HepG2 (cell line): ENCODE results near the gene UTP11. TPM values are rescaled to one million over a fixed set of nuclear protein-coding genes. Genes with fewer than 3 reads are reported as not detected.

Source experiments
- ADNP ChIP-seq: sonication (generic); formaldehyde crosslinking; IDR thresholded peaks from 2 replicates; pipeline ENCODE4 v1.4.0; 2020; ENCODE audit warnings: missing genetic modification reagents
- ATF4 ChIP-seq, 2 experiments: fragments of 450-650 bp in 1 of 2; sonication (generic) in 1 of 2; formaldehyde crosslinking; IDR thresholded peaks; 2 replicates each; pipeline versions ENCODE4 v1.5.0 to v1.8.0; 2020 to 2022; ENCODE audit warnings: mild to moderate bottlenecking in 1 of 2, missing genetic modification reagents in 1 of 2
- CBX2 ChIP-seq, 2 experiments: fragments of 200-600 bp in 1 of 2; sonication (generic); formaldehyde crosslinking in 1 of 2; IDR thresholded peaks; 2 replicates each; pipeline versions ENCODE4 v1.7.0 to v1.8.1; 2018 to 2022; ENCODE audit warnings: low read depth in 2 of 2, low read length in 1 of 2, mild to moderate bottlenecking in 1 of 2, missing genetic modification reagents in 1 of 2
- ELF4 ChIP-seq: sonication (generic); formaldehyde crosslinking; IDR thresholded peaks from 2 replicates; pipeline ENCODE4 v1.5.0; 2020; ENCODE audit warnings: missing genetic modification reagents, mild to moderate bottlenecking, moderate library complexity, borderline replicate concordance
- HMGXB3 ChIP-seq: sonication (generic); formaldehyde crosslinking; IDR thresholded peaks from 2 replicates; pipeline ENCODE4 v1.4.0; 2020; ENCODE audit warnings: missing genetic modification reagents, borderline replicate concordance
- JDP2 ChIP-seq: sonication (generic); formaldehyde crosslinking; IDR thresholded peaks from 2 replicates; pipeline ENCODE4 v1.8.1; 2022; ENCODE audit warnings: missing genetic modification reagents, borderline replicate concordance
- KDM5A ChIP-seq: fragments of 200-600 bp; sonication (generic); IDR thresholded peaks from 2 replicates; pipeline ENCODE4 v1.7.0; 2018; ENCODE audit warnings: antibody characterized with exemption, mild to moderate bottlenecking, low read length, borderline replicate concordance
- MAFK ChIP-seq, 2 experiments: IDR thresholded peaks in 1 of 2; conservative IDR thresholded peaks in 1 of 2; 2 replicates each; pipeline ENCODE4 v1.6.1; 2011; ENCODE audit warnings: improper control_type of control experiment in 2 of 2, low read length in 2 of 2
- MBD4 ChIP-seq: IDR thresholded peaks from 2 replicates; pipeline ENCODE4 v1.6.1; 2012; ENCODE audit warnings: low read length, inconsistent platforms, borderline replicate concordance
- MTF2 ChIP-seq: sonication (generic); formaldehyde crosslinking; IDR thresholded peaks from 2 replicates; pipeline ENCODE4 v1.5.0; 2020; ENCODE audit warnings: missing genetic modification reagents, borderline replicate concordance
- MYPOP ChIP-seq: sonication (generic); formaldehyde crosslinking; IDR thresholded peaks from 2 replicates; pipeline ENCODE4 v1.8.1; 2023; ENCODE audit warnings: mild to moderate bottlenecking, moderate library complexity, missing genetic modification reagents
- NFIC ChIP-seq: IDR thresholded peaks from 2 replicates; pipeline ENCODE4 v1.6.1; 2012; ENCODE audit warnings: mild to moderate bottlenecking, low read length, inconsistent platforms
- NFYB ChIP-seq: sonication (generic); formaldehyde crosslinking; IDR thresholded peaks from 2 replicates; pipeline ENCODE4 v1.4.0; 2020; ENCODE audit warnings: missing genetic modification reagents
- PHB2 ChIP-seq: fragments of 450-650 bp; IDR thresholded peaks from 2 replicates; pipeline ENCODE4 v1.6.1; 2018; ENCODE audit not compliant: partially characterized antibody
- POGZ ChIP-seq: sonication (generic); formaldehyde crosslinking; IDR thresholded peaks from 2 replicates; pipeline ENCODE4 v1.4.0; 2020; ENCODE audit warnings: mild to moderate bottlenecking, missing genetic modification reagents
- SOX6 ChIP-seq, 2 experiments: fragments of 450-650 bp in 1 of 2; sonication (generic) in 1 of 2; formaldehyde crosslinking in 1 of 2; IDR thresholded peaks; 2 replicates each; pipeline versions ENCODE4 v1.4.0 to v1.6.1; 2017 to 2020; ENCODE audit warnings: antibody characterized with exemption in 1 of 2, mild to moderate bottlenecking in 1 of 2, missing genetic modification reagents in 1 of 2
- TEF ChIP-seq: sonication (generic); formaldehyde crosslinking; IDR thresholded peaks from 2 replicates; pipeline ENCODE4 v1.5.0; 2020; ENCODE audit warnings: missing genetic modification reagents
- YEATS4 ChIP-seq: sonication (generic); formaldehyde crosslinking; IDR thresholded peaks from 2 replicates; pipeline ENCODE4 v1.4.0; 2020; ENCODE audit warnings: missing genetic modification reagents, borderline replicate concordance
- ZC3H13 ChIP-seq: sonication (generic); formaldehyde crosslinking; IDR thresholded peaks from 2 replicates; pipeline ENCODE4 v1.8.1; 2023; ENCODE audit warnings: mild to moderate bottlenecking, missing genetic modification reagents, moderate library complexity
- ZNF10 ChIP-seq: sonication (generic); formaldehyde crosslinking; IDR thresholded peaks from 2 replicates; pipeline ENCODE4 v1.4.0; 2020; ENCODE audit warnings: mild to moderate bottlenecking, low read depth, missing genetic modification reagents, borderline replicate concordance
- ZNF205 ChIP-seq: IDR thresholded peaks from 2 replicates; pipeline ENCODE4 v1.6.1; 2018; ENCODE audit warnings: missing biosample characterization, missing genetic modification reagents
- ZNF775 ChIP-seq: sonication (generic); formaldehyde crosslinking; IDR thresholded peaks from 2 replicates; pipeline ENCODE4 v1.4.0; 2020; ENCODE audit warnings: missing genetic modification reagents, mild to moderate bottlenecking, moderate library complexity, borderline replicate concordance
- polyA plus RNA-seq, 8 experiments: library from polyadenylated mRNA; depleted of rRNA in 3 of 8; stranded (reverse) in 7 of 8; unstranded in 1 of 8; fragments of >200 nt; fragmentation: Illumina TruSeq in 4 of 8; extraction: Trizol in 4 of 8; gene quantifications; 2 replicates each; pipeline versions ENCODE4 v1.2.1 to v1.2.3, GENCODE V29; 2011 to 2016; ENCODE audit warnings: low read depth in 4 of 8, missing spikeins in 1 of 8, mixed read lengths in 1 of 8; ENCODE audit not compliant: insufficient read depth in 1 of 8
- total RNA-seq, 5 experiments: library from RNA; depleted of rRNA; stranded (reverse); fragments of >200 nt; fragmentation: Illumina TruSeq; extraction: Trizol; gene quantifications; 2 replicates each; pipeline ENCODE4 v1.2.3, GENCODE V29; 2016; ENCODE audit warnings: low read depth in 1 of 5

UTP11 gene
- total and polyA plus RNA-seq, 2 of the 13 experiments (the other 11 are each of a cell fraction or from before 2014, with no cell fraction given) = 13.5 to 44.8 TPM

GRCh38 chr1:38031513-38031866, 19.0 kb downstream of the UTP11 start (continued):
- no peak for TF ChIP-seq JDP2 (CRISPR knock-in tag)
- no peak for TF ChIP-seq ATF4 (CRISPR knock-in tag; IDR thresholded peaks at IDR 0.05)
- no peak for TF ChIP-seq CBX2 (IDR thresholded peaks at IDR 0.05; ENCODE audit: low read depth, low read length)
- TF ChIP-seq CBX2 (CRISPR knock-in tag; IDR thresholded peaks at IDR 0.05; ENCODE audit: low read depth) = 0 out of 2 replicates have a peak, but pooled peaks have one; percentile 39
- no peak for TF ChIP-seq TEF (CRISPR knock-in tag)
- TF ChIP-seq YEATS4 (CRISPR knock-in tag) = 0 out of 2 replicates have a peak, but pooled peaks have one; percentile 60
- TF ChIP-seq POGZ (CRISPR knock-in tag) = no peak
- TF ChIP-seq MAFK (conservative IDR thresholded peaks at IDR 0.05 in 1 of 2, IDR thresholded peaks at IDR 0.05 in 1 of 2; ENCODE audit: low read length in 2 of 2) = no peak
- no peak for TF ChIP-seq MBD4
- no peak for TF ChIP-seq PHB2
- TF ChIP-seq HMGXB3 (CRISPR knock-in tag) = no peak
- no peak for TF ChIP-seq ELF4 (CRISPR knock-in tag)
- TF ChIP-seq ZNF205 (CRISPR knock-in tag) = no peak
- no peak for TF ChIP-seq ZC3H13 (CRISPR knock-in tag)
- no peak for TF ChIP-seq MYPOP (CRISPR knock-in tag)
- no peak for TF ChIP-seq MTF2 (CRISPR knock-in tag)
- no peak for TF ChIP-seq ZNF775 (CRISPR knock-in tag)
- TF ChIP-seq NFYB (CRISPR knock-in tag) = no peak
- no peak for TF ChIP-seq NFIC
- no peak for TF ChIP-seq SOX6 (IDR thresholded peaks at IDR 0.05)
- TF ChIP-seq SOX6 (CRISPR knock-in tag; IDR thresholded peaks at IDR 0.05) = peak; percentile 84
- TF ChIP-seq ADNP (CRISPR knock-in tag) = no peak
- TF ChIP-seq ZNF10 (CRISPR knock-in tag) = no peak
- TF ChIP-seq KDM5A = no peak
